OCI-LY1 (cell line): ENCODE data around the gene PTPRD.

Experiments used
- H2AFZ ChIP-seq: fragments of 200-600 bp; sonication (generic), shearing (Covaris generic); 2 replicates; pipeline ENCODE4 v1.6.0; 2014; ENCODE audit warnings: antibody characterized with exemption, mild to moderate bottlenecking, low read length
- H3F3A ChIP-seq: fragments of 200-600 bp; sonication (generic), shearing (Covaris generic); 2 replicates; pipeline ENCODE4 v1.6.0; 2014; ENCODE audit warnings: mild to moderate bottlenecking, antibody characterized with exemption, low read length, moderate library complexity; ENCODE audit not compliant: insufficient read depth
- H3K27ac ChIP-seq: fragments of 200-600 bp; sonication (generic); 2 replicates; pipeline ENCODE4 v1.5.1; 2014; ENCODE audit warnings: low read length, mixed run types, mild to moderate bottlenecking, low read depth; ENCODE audit not compliant: poor library complexity, severe bottlenecking
- H3K27me3 ChIP-seq: fragments of 200-600 bp; sonication (generic); 2 replicates; pipeline ENCODE4 v1.6.0; 2014; ENCODE audit warnings: antibody characterized with exemption, mild to moderate bottlenecking, low read length, moderate library complexity; ENCODE audit not compliant: insufficient read depth
- H3K36me3 ChIP-seq: fragments of 200-600 bp; sonication (generic); 2 replicates; pipeline ENCODE4 v1.6.1; 2014; ENCODE audit warnings: mild to moderate bottlenecking, antibody characterized with exemption, low read length, moderate library complexity, mixed read lengths; ENCODE audit not compliant: insufficient read depth
- H3K4me1 ChIP-seq: fragments of 200-600 bp; sonication (generic); 2 replicates; pipeline ENCODE4 v1.5.1; 2014; ENCODE audit warnings: mild to moderate bottlenecking, low read length, moderate library complexity; ENCODE audit not compliant: insufficient read depth, severe bottlenecking
- H3K4me2 ChIP-seq: fragments of 200-600 bp; sonication (generic), shearing (Covaris generic); 2 replicates; pipeline ENCODE4 v1.6.1; 2014; ENCODE audit warnings: low read length
- H3K4me3 ChIP-seq: fragments of 200-600 bp; sonication (generic); 2 replicates; pipeline ENCODE4 v1.5.1; 2014; ENCODE audit warnings: low read length, low read depth, mild to moderate bottlenecking, mixed read lengths; ENCODE audit not compliant: poor library complexity, severe bottlenecking
- H3K79me2 ChIP-seq: fragments of 200-600 bp; shearing (Covaris generic); 2 replicates; pipeline ENCODE4 v1.6.1; 2016; ENCODE audit warnings: mixed run types, low read length, mixed read lengths; ENCODE audit not compliant: insufficient read depth
- H3K9ac ChIP-seq: fragments of 200-600 bp; sonication (generic), shearing (Covaris generic); 2 replicates; pipeline ENCODE4 v1.6.1; 2014; ENCODE audit warnings: mild to moderate bottlenecking, low read length, mixed read lengths
- H3K9me2 ChIP-seq: fragments of 200-600 bp; sonication (generic), shearing (Covaris generic); 2 replicates; pipeline ENCODE4 v1.6.1; 2014; ENCODE audit warnings: low read depth, mild to moderate bottlenecking, low read length, mixed read lengths
- H3K9me3 ChIP-seq: fragments of 200-600 bp; shearing (Covaris generic); 2 replicates; pipeline ENCODE4 v1.6.1; 2014; ENCODE audit warnings: low read length, mixed read lengths
- H4K20me1 ChIP-seq: fragments of 200-600 bp; sonication (generic), shearing (Covaris generic); 2 replicates; pipeline ENCODE4 v1.6.0; 2016; ENCODE audit warnings: mild to moderate bottlenecking, low read length; ENCODE audit not compliant: insufficient read depth
- CTCF ChIP-seq: fragments of 200-600 bp; sonication (generic), shearing (Covaris generic); IDR thresholded peaks from 2 replicates; pipeline ENCODE4 v1.5.1; 2017; ENCODE audit warnings: mild to moderate bottlenecking, antibody characterized with exemption, low read length, moderate library complexity, mixed read lengths
- EZH2 ChIP-seq: fragments of 200-600 bp; sonication (generic), shearing (Covaris generic); IDR thresholded peaks from 2 replicates; pipeline ENCODE4 v1.8.0; 2017; ENCODE audit warnings: borderline replicate concordance, mixed run types, mild to moderate bottlenecking, antibody characterized with exemption, low read length, moderate library complexity, mixed read lengths

Gene PTPRD

DNA sequence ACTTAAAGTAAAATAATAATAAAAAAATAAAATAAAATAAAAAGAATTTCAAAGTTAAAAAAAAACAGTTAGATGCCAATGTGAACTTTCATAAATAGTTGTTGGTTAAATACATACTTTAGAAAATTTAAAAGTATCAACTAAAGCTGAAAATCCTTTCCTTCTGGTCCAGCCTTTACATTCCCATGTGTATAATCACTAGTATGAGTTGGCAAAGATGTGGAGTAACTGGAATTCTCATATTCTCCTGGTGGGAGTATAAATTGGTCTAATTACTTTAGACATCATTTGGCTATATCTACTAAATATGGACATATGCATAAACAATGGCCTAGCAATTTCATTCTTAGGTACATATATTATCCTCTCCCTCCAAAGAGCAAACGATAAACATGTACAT lies 619.9 kb downstream of the PTPRD start:
- Histone ChIP-seq H3K9me2 (no peaks in the 10 kb centered on the region), H3K36me3 (no peaks in the 10 kb centered on the region), H3K27ac (no peak overlapping the region), H4K20me1 (no peaks in the 10 kb centered on the region), H3K4me3 (no peak overlapping the region), H3K27me3 (no peaks in the 10 kb centered on the region), H3K4me1 (no peaks in the 10 kb centered on the region), H3K4me2 (no peak overlapping the region), H3K9ac (no peak overlapping the region), H2AFZ (no peak overlapping the region), H3K79me2 (no peaks in the 10 kb centered on the region), H3F3A (no peaks in the 10 kb centered on the region), H3K9me3 (no peaks in the 10 kb centered on the region)
- TF ChIP-seq CTCF, result no peak
- TF ChIP-seq EZH2, result no peak

DNA sequence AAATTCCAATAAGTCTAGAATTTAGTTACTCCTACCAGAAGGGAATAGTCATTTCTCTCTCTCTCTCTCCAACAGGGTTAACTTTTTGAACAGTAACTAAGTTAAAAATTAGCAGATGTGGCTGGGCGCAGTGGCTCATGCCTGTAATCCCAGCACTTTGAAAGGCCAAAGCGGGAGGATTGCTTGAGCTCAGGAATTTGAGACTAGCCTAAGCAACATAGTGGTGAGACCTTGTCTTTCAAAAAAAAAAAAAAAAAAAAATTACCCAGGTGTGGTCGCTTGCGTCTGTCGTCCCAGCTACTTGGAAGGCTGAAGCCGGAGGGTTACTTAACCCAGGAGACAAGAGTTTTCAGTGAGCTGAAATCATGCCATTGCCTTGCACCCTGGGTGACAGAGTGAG lies 639.7 kb downstream of the PTPRD start:
- H3K27me3 ChIP-seq, result no peaks in the 10 kb centered on the region
- no peaks in the 10 kb centered on the region for H3K79me2 ChIP-seq
- H3K9me3 ChIP-seq, result no peaks in the 10 kb centered on the region
- no peaks in the 10 kb centered on the region for H3F3A ChIP-seq
- no peak overlapping the region for H3K27ac ChIP-seq
- no peaks in the 10 kb centered on the region for H4K20me1 ChIP-seq
- H2AFZ ChIP-seq, result no peak overlapping the region
- H3K9ac ChIP-seq, result no peak overlapping the region
- H3K4me3 ChIP-seq, result no peak overlapping the region
- TF ChIP-seq CTCF (no peak), EZH2 (no peak)
- no peaks in the 10 kb centered on the region for H3K36me3 ChIP-seq
- no peaks in the 10 kb centered on the region for H3K9me2 ChIP-seq
- H3K4me2 ChIP-seq, result no peak overlapping the region
- no peaks in the 10 kb centered on the region for H3K4me1 ChIP-seq

GRCh38 chr9:9970514-9970913 lies 642.3 kb downstream of the PTPRD start:
- Histone ChIP-seq H2AFZ (no peak overlapping the region), H3K27ac (no peak overlapping the region), H3K36me3 (no peaks in the 10 kb centered on the region), H3K4me1 (no peaks in the 10 kb centered on the region), H3F3A (no peaks in the 10 kb centered on the region), H3K4me2 (no peak overlapping the region), H3K9ac (no peak overlapping the region), H3K27me3 (no peaks in the 10 kb centered on the region), H4K20me1 (no peaks in the 10 kb centered on the region), H3K9me3 (no peaks in the 10 kb centered on the region), H3K79me2 (no peaks in the 10 kb centered on the region), H3K9me2 (no peaks in the 10 kb centered on the region), H3K4me3 (no peak overlapping the region)
- TF ChIP-seq EZH2 (no peak), CTCF (no peak)
